Bone marrow (tissue), 2 donors: ENCODE measurements around the gene QRFPR.
"Not testable (repeated sequence)": the region's sequence is repeated elsewhere in the genome, so short reads cannot be mapped to it uniquely, and the experiment has no call there.

Source experiments
- DNase-seq, 2 donors: peaks; one replicate each; lab custom pipeline; 2025; lab: John Stamatoyannopoulos, UW

QRFPR gene

DNA sequence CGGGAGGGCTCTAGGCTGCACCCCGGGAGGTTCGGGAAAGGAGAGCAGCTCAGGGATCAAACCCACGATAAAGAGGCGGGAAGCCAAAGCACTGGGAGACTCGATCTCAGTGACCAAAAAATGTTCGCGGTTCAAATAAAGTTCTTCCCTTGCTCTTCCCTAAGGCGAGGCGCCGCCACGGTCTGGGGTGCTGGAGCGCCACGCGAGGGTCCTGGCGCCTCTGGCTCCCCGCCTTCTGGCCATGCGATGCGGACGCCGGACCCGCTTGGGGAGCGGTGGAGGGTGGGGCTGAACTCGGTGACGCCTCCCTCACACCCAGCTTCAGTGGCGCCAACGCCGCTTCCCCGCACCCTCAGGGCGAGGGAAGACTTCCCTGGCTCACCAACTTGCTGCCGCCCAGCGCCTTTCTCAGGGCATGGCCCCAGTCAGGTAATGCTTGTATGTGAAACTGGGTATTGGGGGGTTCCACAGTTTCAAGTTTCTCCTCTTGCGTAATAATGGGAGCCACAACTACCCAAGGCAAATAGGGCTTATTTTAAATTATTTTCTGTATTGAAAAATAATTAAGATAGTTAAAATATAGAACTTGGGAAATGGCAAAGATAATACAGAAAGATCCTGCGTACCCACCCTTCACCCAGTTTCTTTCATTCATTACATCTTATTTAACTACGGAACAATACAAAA, at the start of gene QRFPR:
TSS of gene QRFPR (minus strand) at position 243 of the 687 bp plus-strand sequence. CDS start 371 bp downstream, outside the sequence.
- no peak for DNase-seq

GRCh38 chr4:121428721-121429120, 47.9 kb upstream of the QRFPR start:
- DNase-seq = no peak

DNA sequence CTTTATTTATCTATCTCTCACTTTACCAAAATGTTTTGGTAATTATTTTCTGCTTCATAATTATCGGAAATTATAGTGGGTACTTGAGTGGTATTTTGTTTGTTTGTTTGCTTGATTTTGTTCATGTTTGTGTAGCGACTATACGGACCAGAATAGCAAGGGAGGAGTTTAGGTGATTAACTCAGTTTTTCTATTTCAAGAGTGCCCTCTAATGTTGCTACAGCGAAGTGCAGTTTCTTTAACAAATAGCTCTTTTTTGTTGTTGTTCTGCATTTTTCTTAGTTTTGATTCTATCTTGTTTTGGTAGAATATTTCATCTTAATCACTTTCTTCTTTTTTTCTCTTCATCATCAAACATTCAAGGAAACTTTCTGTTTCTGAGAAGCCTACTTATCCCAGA, 40.8 kb upstream of the QRFPR start:
- DNase-seq = no peak

DNA sequence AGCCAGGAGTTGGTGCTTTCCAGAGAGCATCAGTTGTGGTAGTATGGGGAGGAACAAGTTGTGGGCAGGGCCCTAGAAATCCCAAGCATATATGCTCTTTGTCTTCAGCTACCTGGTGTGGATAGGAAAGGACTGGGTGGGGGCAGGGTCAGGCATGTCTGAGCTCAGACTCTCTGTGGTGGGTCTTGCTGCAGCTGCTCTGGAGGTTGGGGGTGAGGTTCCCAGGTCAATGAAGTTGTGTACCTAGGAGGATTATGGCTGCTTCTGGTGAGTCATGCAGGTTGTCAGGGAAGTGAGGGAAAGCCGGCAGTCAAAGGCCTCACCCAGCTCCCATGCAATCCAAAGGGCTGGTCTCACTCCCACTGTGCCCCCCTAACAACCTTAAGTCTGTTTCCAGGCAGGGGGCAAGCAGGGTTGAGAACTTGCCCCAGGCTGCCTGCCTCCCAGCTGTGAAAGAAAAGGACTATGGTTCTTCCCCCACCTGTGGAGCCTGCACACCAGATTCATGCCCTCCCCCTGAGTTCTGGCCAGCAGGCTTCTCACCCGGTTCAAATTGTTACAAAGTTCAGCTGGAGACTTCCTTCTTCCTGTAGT, 30.4 kb upstream of the QRFPR start:
- DNase-seq = no peak

DNA sequence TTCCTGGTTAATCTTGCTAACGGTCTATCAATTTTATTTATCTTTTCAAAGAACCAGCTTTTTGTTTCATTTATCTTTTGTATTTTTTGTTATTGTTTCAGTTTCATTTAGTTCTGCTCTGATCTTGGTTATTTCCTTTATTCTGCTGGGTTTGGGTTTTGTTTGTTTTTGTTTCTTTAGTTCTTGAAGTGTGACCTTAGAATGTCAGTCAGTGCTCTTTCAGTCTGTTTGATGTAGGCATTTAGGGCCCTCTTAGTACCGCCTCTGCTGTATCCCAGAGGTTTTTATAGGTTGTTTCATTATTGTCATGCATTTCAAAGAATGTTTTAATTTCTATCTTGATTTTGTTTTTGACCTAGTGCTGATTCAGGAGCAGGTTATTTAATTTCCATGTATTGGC, 27.7 kb upstream of the QRFPR start:
- DNase-seq = not testable (repeated sequence)

DNA sequence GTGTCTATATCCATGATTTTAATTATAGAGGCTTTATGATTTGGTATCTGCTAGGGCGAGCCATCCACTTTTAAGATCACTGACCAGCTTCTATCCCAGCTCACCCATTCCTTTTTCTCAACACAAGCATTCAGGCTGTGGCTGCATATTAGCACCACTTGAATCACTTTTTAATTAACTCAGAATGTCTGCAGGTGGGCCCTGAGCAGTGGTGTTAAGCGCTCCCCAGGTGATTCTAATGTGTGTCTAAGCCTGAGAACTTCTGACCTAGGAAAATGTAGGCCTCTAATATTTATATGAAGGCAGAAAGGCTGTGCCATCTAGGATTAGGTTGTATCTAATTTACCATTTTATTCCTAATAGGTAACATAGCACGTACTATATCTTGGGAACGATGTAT, 19.8 kb upstream of the QRFPR start:
- no peak for DNase-seq

GRCh38 chr4:121397941-121398601, 17.3 kb upstream of the QRFPR start:
- DNase-seq = no peak

DNA sequence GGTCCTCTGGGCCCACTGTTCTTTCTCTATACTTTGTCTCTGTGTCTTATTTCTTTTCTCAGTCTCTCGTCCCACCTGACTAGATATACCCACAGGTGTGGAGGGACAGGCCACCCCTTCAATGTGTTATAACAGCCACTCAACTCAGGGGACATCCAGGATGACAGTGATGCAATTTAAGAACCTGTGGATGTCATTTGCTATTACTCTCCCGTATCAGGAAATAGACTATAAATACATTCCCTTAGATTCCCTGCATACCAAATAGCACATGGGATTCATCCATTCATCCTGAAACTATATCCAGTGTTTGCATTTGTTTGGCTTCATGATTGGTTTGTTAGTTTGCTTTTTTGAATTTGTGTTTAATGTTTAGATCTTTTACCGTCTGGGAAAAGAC, 16.6 kb upstream of the QRFPR start:
- no peak for DNase-seq

DNA sequence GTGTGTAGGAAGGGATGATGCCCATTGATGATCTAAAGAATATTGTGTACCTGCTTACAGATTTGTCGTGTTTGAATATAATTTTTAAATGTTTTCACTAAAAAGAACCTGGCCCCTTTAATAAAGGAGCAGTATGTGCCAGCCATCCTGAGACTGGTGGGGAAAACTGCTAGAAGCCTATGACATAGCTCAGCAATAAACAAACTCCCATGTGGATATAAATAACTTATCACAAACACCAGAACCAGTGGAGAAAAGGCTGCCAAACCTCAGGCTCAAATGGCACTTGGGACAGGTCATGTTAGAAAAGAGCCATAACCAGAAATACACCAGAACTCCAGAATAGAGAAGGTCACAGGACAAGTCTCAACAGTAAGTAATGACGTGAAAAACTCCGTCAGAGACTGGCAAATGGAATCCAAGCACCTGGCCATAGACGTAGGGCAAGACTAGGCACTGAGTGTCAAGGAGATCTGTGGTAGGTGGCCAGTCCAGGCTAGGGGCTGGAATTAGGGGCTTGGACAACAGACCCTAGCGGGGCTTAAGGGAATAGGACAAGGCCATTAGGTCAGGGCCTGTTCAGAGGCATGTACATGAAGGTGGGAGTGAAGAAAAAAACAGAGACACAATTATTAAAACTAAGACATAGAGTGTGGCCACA, 11.7 kb upstream of the QRFPR start:
- no peak for DNase-seq

- DNase-seq = no peak
Observed at GRCh38 chr4:121390335-121390734, 9.5 kb upstream of the QRFPR start.

GRCh38 chr4:121379276-121379675, 1.5 kb downstream of the QRFPR start:
- DNase-seq = no peak

DNA sequence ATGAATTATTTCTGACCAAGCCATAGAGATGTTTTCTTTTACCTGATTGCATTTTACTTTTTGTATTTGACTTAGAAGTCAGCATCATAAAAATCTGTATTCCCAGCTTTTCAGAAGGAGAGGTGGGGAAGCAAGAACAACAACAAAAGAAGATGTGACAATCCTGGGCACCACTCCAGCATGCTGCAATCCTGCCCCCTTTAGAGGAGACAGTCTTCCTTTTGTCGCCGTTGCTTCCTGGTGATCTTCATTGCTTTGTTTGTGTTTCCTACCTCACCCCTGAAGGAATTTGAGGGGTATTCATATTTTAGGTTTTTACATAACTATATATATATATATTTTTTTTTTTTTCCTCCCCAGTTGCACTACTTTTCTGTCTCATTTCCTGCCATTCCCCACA, 3.7 kb downstream of the QRFPR start:
- DNase-seq = no peak

GRCh38 chr4:121376556-121376955, 4.3 kb downstream of the QRFPR start:
- DNase-seq = no peak

- DNase-seq = no peak
Observed at GRCh38 chr4:121376097-121376496, 4.7 kb downstream of the QRFPR start.

GRCh38 chr4:121375262-121375661, 5.6 kb downstream of the QRFPR start:
- DNase-seq = no peak

- no peak for DNase-seq
Observed at GRCh38 chr4:121373841-121374240, 7.0 kb downstream of the QRFPR start.

DNA sequence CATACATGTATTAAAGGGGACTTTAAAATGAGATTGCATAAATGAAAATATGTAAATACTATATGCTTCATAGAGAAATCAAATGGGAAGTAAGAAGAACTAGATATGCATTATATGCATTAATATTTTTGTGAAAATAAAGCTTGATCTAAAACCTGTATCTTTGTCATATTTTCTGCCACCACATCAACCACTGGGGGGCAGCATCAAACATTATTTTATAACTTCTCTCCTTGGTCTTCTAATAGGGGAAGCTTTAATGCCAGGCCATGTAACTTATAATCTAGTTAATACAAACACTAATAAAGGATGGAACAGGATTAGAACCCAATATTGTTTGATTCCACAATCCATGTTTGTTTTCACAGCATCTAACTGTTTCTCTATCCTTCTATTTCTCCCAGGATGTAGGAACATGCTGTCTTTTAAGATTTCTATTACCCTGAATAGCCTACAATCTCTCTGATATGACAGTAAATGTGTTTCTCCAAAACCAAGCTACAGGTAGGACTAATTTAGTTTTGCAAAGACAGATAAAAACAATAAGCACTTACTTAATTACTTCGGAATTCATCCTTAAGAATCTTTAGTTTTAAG, 10.0 kb downstream of the QRFPR start:
- no peak for DNase-seq

DNA sequence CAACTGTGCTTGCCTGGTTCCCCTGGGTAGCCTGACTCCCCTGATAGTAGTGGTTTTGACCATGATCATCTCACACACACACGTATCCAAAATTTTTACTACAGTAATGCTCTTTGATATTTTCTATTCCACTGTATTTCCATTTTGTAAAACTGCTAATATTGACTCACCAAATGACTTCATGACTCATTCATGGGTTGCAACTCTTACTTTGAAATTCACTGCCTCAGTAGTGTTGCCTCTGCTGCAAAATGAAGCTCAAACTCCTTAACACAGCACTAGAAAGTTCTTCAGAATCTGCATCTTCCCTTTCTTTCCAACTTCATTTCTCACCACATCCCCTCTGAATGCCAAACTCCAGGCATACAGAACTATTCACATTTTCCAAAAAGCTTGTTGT, 20.3 kb downstream of the QRFPR start:
- no peak for DNase-seq

- DNase-seq = no peak
Observed at GRCh38 chr4:121358473-121358872, 22.3 kb downstream of the QRFPR start.

DNA sequence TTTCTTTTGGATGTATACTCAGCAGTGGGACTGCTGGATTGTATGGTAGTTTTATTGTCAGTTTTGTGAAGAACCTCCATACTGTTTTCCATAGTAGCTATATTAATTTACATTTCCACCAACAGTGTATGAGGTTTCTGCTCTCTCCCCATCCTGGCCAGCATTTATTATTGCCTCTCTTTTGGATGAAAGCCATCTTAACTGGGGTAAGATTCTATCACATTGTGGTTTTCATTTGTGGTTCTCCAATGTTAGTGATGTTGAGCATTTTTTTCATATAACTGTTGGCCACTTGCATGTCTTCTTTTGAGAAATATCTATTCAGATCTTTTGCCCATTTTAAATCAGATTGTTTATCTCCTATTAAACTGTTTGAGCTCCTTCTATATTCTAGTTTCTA, 27.6 kb downstream of the QRFPR start:
- DNase-seq = no peak

DNA sequence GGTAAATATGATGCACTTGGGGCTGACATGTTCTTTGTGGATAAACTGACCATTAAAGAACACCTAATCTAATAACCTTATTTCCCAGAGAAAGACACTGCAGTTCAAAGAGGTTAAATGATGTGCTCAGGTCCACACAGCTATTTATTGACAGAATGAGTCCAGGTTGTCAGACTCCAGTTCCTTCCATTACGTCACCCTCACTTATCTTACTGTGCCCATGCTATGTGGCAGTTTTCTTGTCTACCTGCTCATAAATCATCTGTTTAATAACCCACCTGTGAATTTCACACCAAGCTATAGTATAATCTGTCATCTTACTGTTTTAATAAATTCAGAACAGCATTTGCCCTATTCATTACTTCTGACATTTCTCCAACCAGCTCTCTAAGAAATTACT, 36.7 kb downstream of the QRFPR start:
- DNase-seq = no peak

DNA sequence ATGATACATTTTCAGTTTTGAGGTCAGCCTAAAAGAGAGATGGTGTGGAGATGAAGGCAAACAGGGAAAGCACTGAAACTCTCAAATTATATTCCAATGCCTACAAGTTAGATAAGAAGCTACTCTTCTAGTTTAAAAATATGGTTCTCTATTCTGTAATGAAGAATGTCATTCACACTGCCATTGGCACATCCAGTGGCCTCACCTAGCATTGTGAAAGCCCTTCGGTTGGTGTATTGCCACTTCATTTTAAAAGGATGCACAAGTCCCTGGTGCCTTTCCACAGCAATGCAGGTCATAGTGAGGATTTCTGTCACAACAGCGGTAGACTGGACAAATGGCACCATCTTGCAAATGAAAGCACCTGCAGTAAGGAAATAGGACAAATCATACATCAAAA, 40.6 kb downstream of the QRFPR start:
- DNase-seq = no peak

GRCh38 chr4:121339824-121340223, 41.0 kb downstream of the QRFPR start:
- DNase-seq = no peak
